Breast epithelium (tissue), 4 donors: ENCODE measurements around the gene SELE. TPM values are rescaled to one million over a fixed set of nuclear protein-coding genes. Genes with fewer than 3 reads are reported as not detected.
"Not testable (repeated sequence)": the region's sequence is repeated elsewhere in the genome, so short reads cannot be mapped to it uniquely, and the experiment has no call there.

Experiments
- DNase-seq, 2 donors: peaks; one replicate each; pipeline ENCODE4 v3.0.0-alpha.2; 2019; ENCODE audit warnings: low spot score in 2 of 2
- H3K27ac ChIP-seq, 2 donors: fragments of 200-600 bp; sonication (generic) in 1 of 2; one replicate each; pipeline ENCODE4 v1.5.1; 2016 to 2019; ENCODE audit warnings: mild to moderate bottlenecking in 1 of 2
- H3K27me3 ChIP-seq, 2 donors: fragments of 200-600 bp; sonication (generic) in 1 of 2; one replicate each; pipeline versions ENCODE4 v1.5.1 to v1.6.0; 2017 to 2019; ENCODE audit warnings: control low read depth in 1 of 2, mild to moderate bottlenecking in 1 of 2
- H3K36me3 ChIP-seq: fragments of 200-600 bp; one replicate; pipeline ENCODE4 v1.5.1; 2019
- H3K4me1 ChIP-seq, 2 donors: fragments of 200-600 bp; sonication (generic); one replicate each; pipeline ENCODE4 v1.5.1; 2016 to 2019; ENCODE audit warnings: control low read depth in 1 of 2
- H3K4me3 ChIP-seq, 3 donors: fragments of 200-600 bp; sonication (generic); 1 replicate in 2 of 3; 2 replicates in 1 of 3; pipeline ENCODE4 v1.5.1; 2016 to 2019; ENCODE audit warnings: mild to moderate bottlenecking in 3 of 3, moderate library complexity in 2 of 3
- H3K9me3 ChIP-seq, 2 donors: fragments of 200-600 bp; sonication (generic) in 1 of 2; one replicate each; pipeline ENCODE4 v1.5.1; 2016 to 2019; ENCODE audit warnings: control low read depth in 1 of 2
- POLR2A ChIP-seq: fragments of 450-650 bp; IDR thresholded peaks from one replicate; pipeline ENCODE4 v1.6.1; 2016; ENCODE audit warnings: antibody characterized with exemption, mild to moderate bottlenecking, moderate library complexity
- POLR2AphosphoS5 ChIP-seq, 3 donors: sonication (generic); formaldehyde crosslinking; IDR thresholded peaks; one replicate each; pipeline ENCODE4 v1.6.1; 2017; ENCODE audit warnings: antibody characterized with exemption in 3 of 3
- intact Hi-C: fragments of 100-400 bp; cut with DNase I; formaldehyde crosslinking; loops from one replicate; pipeline ENCODE4 v1.15.1; 2023; ENCODE audit warnings: low total_unique reads
- total RNA-seq, 3 donors: library from RNA; depleted of rRNA; stranded (reverse); fragments of >200 nt; gene quantifications; one replicate each; pipeline ENCODE4 v1.1.0, GENCODE V29; 2016
- TF ChIP-seq, protein P1 (sequence below), 3 donors: fragments of 450-650 bp; IDR thresholded peaks; one replicate each; pipeline ENCODE4 v1.5.1; 2016 to 2017; ENCODE audit warnings: antibody characterized with exemption in 3 of 3, mild to moderate bottlenecking in 3 of 3, moderate library complexity in 3 of 3

The SELE gene
- total RNA-seq, 3 donors from 2014 or later = 0.66 to 5.0 (median 1.4) TPM

DNA sequence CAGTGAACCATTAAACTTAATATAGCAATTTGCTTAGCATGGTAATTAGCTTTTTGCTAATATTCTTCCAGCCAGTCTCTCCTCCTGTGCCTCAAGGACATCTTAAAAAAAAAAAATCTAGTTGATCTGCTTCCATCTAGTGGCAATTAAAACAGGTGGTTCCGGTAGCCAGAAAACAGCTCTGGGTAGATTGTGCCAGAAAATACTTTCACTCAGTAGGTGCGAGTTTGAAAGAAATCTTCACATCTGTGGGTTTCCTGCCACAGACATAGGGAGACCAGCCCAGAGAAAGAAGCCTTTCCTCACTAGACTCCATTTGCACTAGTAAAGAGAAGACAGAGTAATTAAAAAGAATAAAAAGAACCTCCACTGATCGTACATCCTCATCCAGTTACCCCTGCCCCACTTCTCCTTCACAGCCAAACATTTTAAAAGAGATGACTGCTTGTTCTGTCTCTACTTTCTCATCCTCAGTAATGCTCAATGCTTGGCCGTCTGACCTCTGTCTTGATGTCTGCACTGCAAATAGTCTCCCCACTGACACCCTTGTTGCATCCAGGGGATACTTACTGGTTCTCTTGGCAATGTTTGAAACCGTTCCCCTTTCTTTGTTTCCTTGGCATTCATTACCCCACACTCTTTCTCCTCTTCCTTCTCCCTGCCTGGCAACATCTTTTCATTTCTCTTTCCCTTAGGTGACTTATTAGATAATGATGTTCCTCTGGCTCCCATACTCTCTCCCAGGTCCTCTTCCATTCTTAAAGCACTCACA, 39.4 kb downstream of the SELE start:
- Histone ChIP-seq H3K9me3 (no peaks in the 10 kb centered on the region), H3K36me3 (no peaks in the 10 kb centered on the region), H3K27ac (no peak overlapping the region), H3K4me3 (no peak overlapping the region), H3K27me3 (no peaks in the 10 kb centered on the region), H3K4me1 (no peaks in the 10 kb centered on the region)
- TF ChIP-seq, protein P1, sequence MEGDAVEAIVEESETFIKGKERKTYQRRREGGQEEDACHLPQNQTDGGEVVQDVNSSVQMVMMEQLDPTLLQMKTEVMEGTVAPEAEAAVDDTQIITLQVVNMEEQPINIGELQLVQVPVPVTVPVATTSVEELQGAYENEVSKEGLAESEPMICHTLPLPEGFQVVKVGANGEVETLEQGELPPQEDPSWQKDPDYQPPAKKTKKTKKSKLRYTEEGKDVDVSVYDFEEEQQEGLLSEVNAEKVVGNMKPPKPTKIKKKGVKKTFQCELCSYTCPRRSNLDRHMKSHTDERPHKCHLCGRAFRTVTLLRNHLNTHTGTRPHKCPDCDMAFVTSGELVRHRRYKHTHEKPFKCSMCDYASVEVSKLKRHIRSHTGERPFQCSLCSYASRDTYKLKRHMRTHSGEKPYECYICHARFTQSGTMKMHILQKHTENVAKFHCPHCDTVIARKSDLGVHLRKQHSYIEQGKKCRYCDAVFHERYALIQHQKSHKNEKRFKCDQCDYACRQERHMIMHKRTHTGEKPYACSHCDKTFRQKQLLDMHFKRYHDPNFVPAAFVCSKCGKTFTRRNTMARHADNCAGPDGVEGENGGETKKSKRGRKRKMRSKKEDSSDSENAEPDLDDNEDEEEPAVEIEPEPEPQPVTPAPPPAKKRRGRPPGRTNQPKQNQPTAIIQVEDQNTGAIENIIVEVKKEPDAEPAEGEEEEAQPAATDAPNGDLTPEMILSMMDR (IDR thresholded peaks at IDR 0.05) = no peak
- no peak for TF ChIP-seq POLR2A
- no peak for TF ChIP-seq POLR2AphosphoS5 (IDR thresholded peaks at IDR 0.05)
- DNase-seq = no peak
- intact Hi-C loops = no loop called here

DNA sequence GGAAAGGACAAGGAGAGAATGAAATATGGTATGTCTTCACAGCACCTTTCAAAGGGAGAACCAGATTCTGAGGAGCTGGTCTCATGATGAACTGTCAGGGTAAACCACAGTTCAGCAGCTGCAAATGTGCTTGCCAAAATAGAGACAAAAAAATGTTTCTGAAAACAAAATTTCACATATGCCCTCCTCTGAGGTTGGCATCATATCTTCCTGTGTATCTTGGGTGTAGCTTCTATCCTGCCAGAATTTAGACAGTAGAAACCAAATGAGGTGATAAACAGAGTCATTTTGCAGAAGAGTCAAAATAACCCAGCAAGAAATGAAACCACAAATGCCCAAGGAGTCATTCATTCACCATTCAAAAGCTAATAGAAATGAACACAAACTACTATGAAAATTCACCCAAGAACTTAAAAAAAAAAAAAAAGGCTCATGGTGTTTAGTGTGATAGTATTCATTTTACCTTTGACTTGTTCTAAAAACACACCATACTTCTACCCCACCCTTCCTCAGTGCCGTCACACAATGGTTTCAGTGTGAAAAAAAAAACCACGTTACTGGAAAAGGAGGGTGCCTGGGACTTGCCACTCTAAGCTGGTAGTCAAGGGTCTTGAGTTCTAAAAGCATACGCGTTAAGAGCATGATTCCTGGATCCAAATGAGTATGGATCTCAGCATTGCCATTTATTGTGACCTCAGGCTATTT, 41.0 kb downstream of the SELE start:
- intact Hi-C loops = no loop called here
- DNase-seq = no peak
- H3K36me3 ChIP-seq = no peaks in the 10 kb centered on the region
- no peaks in the 10 kb centered on the region for H3K4me1 ChIP-seq
- no peak for TF ChIP-seq POLR2AphosphoS5 (IDR thresholded peaks at IDR 0.05)
- no peak for TF ChIP-seq POLR2A
- TF ChIP-seq, protein P1 (IDR thresholded peaks at IDR 0.05) = no peak
- H3K9me3 ChIP-seq = no peaks in the 10 kb centered on the region
- no peak overlapping the region for H3K27ac ChIP-seq
- H3K4me3 ChIP-seq = no peak overlapping the region
- no peaks in the 10 kb centered on the region for H3K27me3 ChIP-seq

DNA sequence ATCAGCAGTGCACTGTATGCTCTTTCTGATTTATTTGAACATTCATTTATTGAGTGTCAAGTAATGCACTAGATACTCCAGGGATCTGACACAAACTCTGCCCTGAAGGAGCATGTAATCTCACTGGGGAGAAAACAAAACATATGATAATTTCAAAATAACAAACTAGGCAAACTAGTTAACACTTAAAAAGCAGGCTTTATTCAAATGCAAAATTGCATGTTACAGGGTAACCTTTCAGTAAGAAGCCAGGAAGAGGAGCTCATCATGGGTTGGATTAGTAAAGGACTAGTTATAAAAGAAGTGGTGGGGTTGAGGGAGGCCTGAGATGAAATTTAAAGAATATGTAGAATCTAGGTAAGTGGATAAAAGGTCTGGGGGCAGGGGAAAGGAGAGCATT, 43.4 kb downstream of the SELE start:
- H3K27me3 ChIP-seq = no peaks in the 10 kb centered on the region
- intact Hi-C loops = no loop called here
- no peaks in the 10 kb centered on the region for H3K36me3 ChIP-seq
- no peak overlapping the region for H3K27ac ChIP-seq
- H3K4me3 ChIP-seq = no peak overlapping the region
- TF ChIP-seq, protein P1 (IDR thresholded peaks at IDR 0.05) = no peak
- no peak for TF ChIP-seq POLR2A
- H3K4me1 ChIP-seq = no peaks in the 10 kb centered on the region
- no peaks in the 10 kb centered on the region for H3K9me3 ChIP-seq
- no peak for DNase-seq

DNA sequence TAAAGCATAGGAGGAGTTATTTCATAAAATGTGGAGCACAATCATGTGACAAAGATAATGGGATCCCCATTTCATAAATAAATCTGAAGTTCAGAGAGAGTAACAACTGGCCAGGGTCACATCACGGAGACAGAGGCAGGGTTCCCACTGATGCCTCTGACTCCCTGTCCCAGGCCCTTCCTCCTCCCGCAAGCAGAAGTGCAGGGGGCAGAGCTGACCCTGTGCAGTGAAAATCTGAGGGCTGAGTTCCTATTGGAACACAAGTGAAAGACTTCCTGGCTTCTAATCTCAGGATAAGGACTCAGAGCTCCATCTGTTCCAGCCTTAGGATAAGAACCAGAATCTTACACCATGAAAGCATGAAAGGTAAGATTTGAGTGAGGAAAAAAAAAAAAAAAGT, 44.5 kb downstream of the SELE start:
- Histone ChIP-seq H3K4me1 (no peaks in the 10 kb centered on the region), H3K27ac (no peak overlapping the region), H3K27me3 (no peaks in the 10 kb centered on the region), H3K9me3 (no peaks in the 10 kb centered on the region), H3K4me3 (no peak overlapping the region), H3K36me3 (no peaks in the 10 kb centered on the region)
- TF ChIP-seq, protein P1 (IDR thresholded peaks at IDR 0.05) = no peak
- TF ChIP-seq POLR2A (no peak), POLR2AphosphoS5 (IDR thresholded peaks at IDR 0.05) (no peak)
- intact Hi-C loops = no loop called here
- no peak for DNase-seq

DNA sequence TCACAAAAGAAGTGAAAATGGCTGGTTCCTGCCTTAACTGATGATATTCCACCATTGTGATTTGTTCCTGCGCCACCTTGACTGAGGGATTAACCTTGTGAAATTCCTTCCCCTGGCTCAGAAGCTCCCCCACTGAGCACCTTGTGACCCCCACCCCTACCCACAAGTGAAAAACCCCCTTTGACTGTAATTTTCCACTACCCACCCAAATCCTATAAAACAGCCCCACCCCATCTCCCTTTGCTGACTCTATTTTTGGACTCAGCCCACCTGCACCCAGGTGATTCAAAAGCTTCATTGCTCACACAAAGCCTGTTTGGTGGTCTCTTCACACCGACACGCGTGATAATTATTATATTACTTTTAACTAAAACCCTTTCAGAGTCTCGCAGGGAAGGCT, 45.5 kb downstream of the SELE start:
- DNase-seq, H3K27me3 ChIP-seq, H3K27ac ChIP-seq, H3K9me3 ChIP-seq, H3K4me3 ChIP-seq, H3K4me1 ChIP-seq, H3K36me3 ChIP-seq, intact Hi-C loops: not testable (repeated sequence)
